Measurements from ENCODE around the gene SCAPER. TPM values are rescaled to one million over a fixed set of nuclear protein-coding genes. Genes with fewer than 3 reads are reported as not detected.

SCAPER gene
- total RNA-seq, 2 experiments from 2014 or later = 10.4 to 22.3 TPM

DNA sequence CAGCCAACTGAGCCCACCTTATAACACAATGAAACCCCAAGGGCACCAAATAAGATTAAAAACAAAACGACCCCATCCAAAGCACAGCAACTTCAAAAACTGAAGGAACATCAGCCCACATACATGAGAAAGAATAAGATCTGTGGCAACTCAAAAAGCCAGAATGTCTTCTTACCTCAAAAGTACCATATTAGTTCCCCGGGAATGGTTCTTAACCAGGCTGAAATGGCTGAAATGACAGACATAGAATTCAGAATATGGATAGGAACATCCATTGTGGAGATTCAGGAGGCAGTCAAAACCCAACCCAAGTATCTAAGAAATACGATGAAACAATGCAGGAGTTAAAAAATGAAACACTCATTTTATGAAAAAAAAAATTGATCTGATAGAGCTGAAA, 222.3 kb downstream of the SCAPER start:
- H3K4me2 ChIP-seq (ENCODE audit: low read length) = no peak overlapping the region
- no peak overlapping the region for H3K27ac ChIP-seq (ENCODE audit: low read depth, low read length, poor library complexity, severe bottlenecking)
- no peaks in the 10 kb centered on the region for H3K36me3 ChIP-seq (ENCODE audit: insufficient read depth, low read length)
- ChIA-PET CTCF (ENCODE audit: unreplicated experiment) (no interaction called here), POLR2A (interaction anchor here (0.7 kb wide), 1 partner anchor 213 kb away, joined by 6 read pairs; no protein-coding TSS in a partner anchor)
- H3K9me2 ChIP-seq (ENCODE audit: insufficient read depth, low read length) = no peaks in the 10 kb centered on the region
- no peaks in the 10 kb centered on the region for H4K20me1 ChIP-seq (ENCODE audit: insufficient read depth, low read length)
- no peak overlapping the region for H2AFZ ChIP-seq (ENCODE audit: low read length)
- TF ChIP-seq EZH2phosphoT487 (IDR thresholded peaks at IDR 0.05; ENCODE audit: borderline replicate concordance, low read depth, low read length) = no peak
- BruUV-seq (replicated peaks) = no TSS peak
- intact Hi-C loops (cut with micrococcal nuclease; ENCODE audit: unreplicated experiment) = no loop called here
- no peaks in the 10 kb centered on the region for H3K4me1 ChIP-seq (ENCODE audit: insufficient read depth, low read length, poor library complexity, severe bottlenecking)
- no peaks in the 10 kb centered on the region for H3K9me3 ChIP-seq (ENCODE audit: low read length)
- DNase-seq (ENCODE audit: low spot score) = no peak
- no peaks in the 10 kb centered on the region for H3K79me2 ChIP-seq (ENCODE audit: insufficient read depth, low read depth, low read length)
- no peak overlapping the region for H3K4me3 ChIP-seq (ENCODE audit: low read depth, low read length, poor library complexity, severe bottlenecking)

DNA sequence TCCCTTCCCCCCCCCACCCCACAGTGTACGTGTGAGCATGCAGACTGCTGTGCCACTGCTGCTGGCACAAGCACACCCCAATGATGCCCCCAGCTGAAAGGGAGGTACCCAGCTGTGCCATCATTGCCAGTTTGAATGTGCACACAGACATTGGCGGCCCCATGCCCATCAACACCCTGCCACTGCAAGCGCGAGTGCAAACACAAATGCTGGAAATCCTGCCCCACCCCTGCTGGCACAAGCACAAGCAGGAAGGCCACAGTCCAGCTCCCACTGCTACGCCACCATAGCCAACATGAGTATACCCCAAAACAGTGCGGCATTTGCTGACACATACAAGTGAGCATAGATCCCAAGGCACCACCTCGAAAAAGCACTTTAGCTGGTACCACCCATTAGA, 222.9 kb downstream of the SCAPER start:
- no peaks in the 10 kb centered on the region for H4K20me1 ChIP-seq (ENCODE audit: insufficient read depth, low read length)
- CTCF ChIA-PET (ENCODE audit: unreplicated experiment) = no interaction called here

DNA sequence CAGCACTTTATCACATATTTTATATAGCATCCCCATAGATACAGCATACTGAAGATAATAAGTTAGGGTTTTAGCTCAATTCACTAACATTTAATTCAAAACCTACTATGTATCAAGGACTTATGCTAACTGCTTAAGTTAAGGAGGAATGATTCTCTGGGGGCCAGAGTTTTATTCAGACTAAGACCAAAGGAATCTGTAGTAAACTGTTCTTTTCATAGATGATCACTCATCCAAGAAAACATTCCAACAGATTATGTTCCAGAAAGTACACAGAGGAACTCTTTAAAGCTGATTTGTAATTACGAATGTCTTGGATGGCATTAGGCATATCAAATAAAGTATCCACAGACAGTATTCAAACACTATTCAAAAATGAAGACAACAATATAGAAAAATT, 226.4 kb downstream of the SCAPER start:
- no TSS peak for BruUV-seq (replicated peaks)
- ChIA-PET POLR2A (no interaction called here), CTCF (ENCODE audit: unreplicated experiment) (no interaction called here)
- Histone ChIP-seq H3K4me3 (ENCODE audit: low read depth, low read length, poor library complexity, severe bottlenecking) (no peak overlapping the region), H4K20me1 (ENCODE audit: insufficient read depth, low read length) (no peaks in the 10 kb centered on the region), H3K4me2 (ENCODE audit: low read length) (no peak overlapping the region), H3K36me3 (ENCODE audit: insufficient read depth, low read length) (no peaks in the 10 kb centered on the region), H3K27ac (ENCODE audit: low read depth, low read length, poor library complexity, severe bottlenecking) (no peak overlapping the region), H3K4me1 (ENCODE audit: insufficient read depth, low read length, poor library complexity, severe bottlenecking) (no peaks in the 10 kb centered on the region), H3K79me2 (ENCODE audit: insufficient read depth, low read depth, low read length) (no peaks in the 10 kb centered on the region), H3K9me2 (ENCODE audit: insufficient read depth, low read length) (no peaks in the 10 kb centered on the region), H2AFZ (ENCODE audit: low read length) (no peak overlapping the region), H3K9me3 (ENCODE audit: low read length) (no peaks in the 10 kb centered on the region)
- TF ChIP-seq, protein P1, sequence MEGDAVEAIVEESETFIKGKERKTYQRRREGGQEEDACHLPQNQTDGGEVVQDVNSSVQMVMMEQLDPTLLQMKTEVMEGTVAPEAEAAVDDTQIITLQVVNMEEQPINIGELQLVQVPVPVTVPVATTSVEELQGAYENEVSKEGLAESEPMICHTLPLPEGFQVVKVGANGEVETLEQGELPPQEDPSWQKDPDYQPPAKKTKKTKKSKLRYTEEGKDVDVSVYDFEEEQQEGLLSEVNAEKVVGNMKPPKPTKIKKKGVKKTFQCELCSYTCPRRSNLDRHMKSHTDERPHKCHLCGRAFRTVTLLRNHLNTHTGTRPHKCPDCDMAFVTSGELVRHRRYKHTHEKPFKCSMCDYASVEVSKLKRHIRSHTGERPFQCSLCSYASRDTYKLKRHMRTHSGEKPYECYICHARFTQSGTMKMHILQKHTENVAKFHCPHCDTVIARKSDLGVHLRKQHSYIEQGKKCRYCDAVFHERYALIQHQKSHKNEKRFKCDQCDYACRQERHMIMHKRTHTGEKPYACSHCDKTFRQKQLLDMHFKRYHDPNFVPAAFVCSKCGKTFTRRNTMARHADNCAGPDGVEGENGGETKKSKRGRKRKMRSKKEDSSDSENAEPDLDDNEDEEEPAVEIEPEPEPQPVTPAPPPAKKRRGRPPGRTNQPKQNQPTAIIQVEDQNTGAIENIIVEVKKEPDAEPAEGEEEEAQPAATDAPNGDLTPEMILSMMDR (conservative IDR thresholded peaks at IDR 0.05; ENCODE audit: low read length) = no peak
- TF ChIP-seq EZH2phosphoT487 (IDR thresholded peaks at IDR 0.05; ENCODE audit: borderline replicate concordance, low read depth, low read length) = no peak
- no peak for DNase-seq (ENCODE audit: low spot score)
- intact Hi-C loops (cut with micrococcal nuclease; ENCODE audit: unreplicated experiment) = no loop called here

More for the DNA sequence above, 222.9 kb downstream of the SCAPER start:
- Histone ChIP-seq H3K79me2 (ENCODE audit: insufficient read depth, low read depth, low read length) (no peaks in the 10 kb centered on the region), H2AFZ (ENCODE audit: low read length) (no peak overlapping the region), H3K9me2 (ENCODE audit: insufficient read depth, low read length) (no peaks in the 10 kb centered on the region), H3K4me2 (ENCODE audit: low read length) (no peak overlapping the region), H3K36me3 (ENCODE audit: insufficient read depth, low read length) (no peaks in the 10 kb centered on the region), H3K4me3 (ENCODE audit: low read depth, low read length, poor library complexity, severe bottlenecking) (no peak overlapping the region), H3K9me3 (ENCODE audit: low read length) (no peaks in the 10 kb centered on the region), H3K27ac (ENCODE audit: low read depth, low read length, poor library complexity, severe bottlenecking) (no peak overlapping the region), H3K4me1 (ENCODE audit: insufficient read depth, low read length, poor library complexity, severe bottlenecking) (no peaks in the 10 kb centered on the region)
- no peak for DNase-seq (ENCODE audit: low spot score)
- POLR2A ChIA-PET = interaction anchor here (0.7 kb wide), 1 partner anchor 212 kb away, joined by 6 read pairs; no protein-coding TSS in a partner anchor
- no TSS peak for BruUV-seq (replicated peaks)
- intact Hi-C loops (cut with micrococcal nuclease; ENCODE audit: unreplicated experiment) = no loop called here
- no peak for TF ChIP-seq EZH2phosphoT487 (IDR thresholded peaks at IDR 0.05; ENCODE audit: borderline replicate concordance, low read depth, low read length)
- TF ChIP-seq, protein P1 (conservative IDR thresholded peaks at IDR 0.05; ENCODE audit: low read length) = no peak

Data from OCI-LY7 (cell line).